Breast epithelium (tissue), 4 donors: ENCODE data around the gene NEDD4L. TPM values are rescaled to one million over a fixed set of nuclear protein-coding genes. Genes with fewer than 3 reads are reported as not detected.

ENCODE experiments used
- DNase-seq, 2 donors: peaks; one replicate each; pipeline ENCODE4 v3.0.0-alpha.2; 2019; ENCODE audit warnings: low spot score in 2 of 2
- H3K27ac ChIP-seq, 2 donors: fragments of 200-600 bp; sonication (generic) in 1 of 2; one replicate each; pipeline ENCODE4 v1.5.1; 2016 to 2019; ENCODE audit warnings: mild to moderate bottlenecking in 1 of 2
- H3K27me3 ChIP-seq, 2 donors: fragments of 200-600 bp; sonication (generic) in 1 of 2; one replicate each; pipeline versions ENCODE4 v1.5.1 to v1.6.0; 2017 to 2019; ENCODE audit warnings: control low read depth in 1 of 2, mild to moderate bottlenecking in 1 of 2
- H3K36me3 ChIP-seq: fragments of 200-600 bp; one replicate; pipeline ENCODE4 v1.5.1; 2019
- H3K4me1 ChIP-seq, 2 donors: fragments of 200-600 bp; sonication (generic); one replicate each; pipeline ENCODE4 v1.5.1; 2016 to 2019; ENCODE audit warnings: control low read depth in 1 of 2
- H3K4me3 ChIP-seq, 3 donors: fragments of 200-600 bp; sonication (generic); 1 replicate in 2 of 3; 2 replicates in 1 of 3; pipeline ENCODE4 v1.5.1; 2016 to 2019; ENCODE audit warnings: mild to moderate bottlenecking in 3 of 3, moderate library complexity in 2 of 3
- H3K9me3 ChIP-seq, 2 donors: fragments of 200-600 bp; sonication (generic) in 1 of 2; one replicate each; pipeline ENCODE4 v1.5.1; 2016 to 2019; ENCODE audit warnings: control low read depth in 1 of 2
- CTCF ChIP-seq, 3 donors: fragments of 450-650 bp; IDR thresholded peaks; one replicate each; pipeline ENCODE4 v1.5.1; 2016 to 2017; ENCODE audit warnings: antibody characterized with exemption in 3 of 3, mild to moderate bottlenecking in 3 of 3, moderate library complexity in 3 of 3
- POLR2A ChIP-seq: fragments of 450-650 bp; IDR thresholded peaks from one replicate; pipeline ENCODE4 v1.6.1; 2016; ENCODE audit warnings: antibody characterized with exemption, mild to moderate bottlenecking, moderate library complexity
- POLR2AphosphoS5 ChIP-seq, 3 donors: sonication (generic); formaldehyde crosslinking; IDR thresholded peaks; one replicate each; pipeline ENCODE4 v1.6.1; 2017; ENCODE audit warnings: antibody characterized with exemption in 3 of 3
- intact Hi-C: fragments of 100-400 bp; cut with DNase I; formaldehyde crosslinking; loops from one replicate; pipeline ENCODE4 v1.15.1; 2023; ENCODE audit warnings: low total_unique reads
- total RNA-seq, 3 donors: library from RNA; depleted of rRNA; stranded (reverse); fragments of >200 nt; gene quantifications; one replicate each; pipeline ENCODE4 v1.1.0, GENCODE V29; 2016

Gene NEDD4L
- total RNA-seq, 3 donors from 2014 or later = 26.2 to 162 (median 106) TPM

DNA sequence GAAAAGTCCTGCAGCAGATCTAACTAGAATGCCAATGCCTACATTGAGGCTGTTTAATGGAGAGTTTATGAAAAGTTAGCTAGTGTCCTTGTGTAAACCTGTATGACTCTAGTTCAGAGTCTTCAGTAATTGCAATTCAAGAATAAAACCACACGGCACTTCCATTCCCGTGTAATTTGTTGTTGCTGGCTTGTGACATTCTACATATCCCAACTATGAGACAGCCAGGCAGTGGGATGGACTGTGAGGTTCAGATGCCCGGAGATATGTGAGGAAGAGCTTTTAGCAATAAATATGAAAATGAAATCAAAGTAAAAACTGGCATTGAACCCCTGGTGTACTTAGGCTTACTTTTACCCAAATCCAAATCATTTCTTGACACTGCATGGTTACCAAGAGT is 263.4 kb downstream of the NEDD4L start:
- DNase-seq = no peak
- peaks cover 0 to 10% of the 10 kb centered on the region in 2 donors for H3K4me1 ChIP-seq
- intact Hi-C loops = no loop called here
- H3K36me3 ChIP-seq = no peaks in the 10 kb centered on the region
- H3K27me3 ChIP-seq = no peaks in the 10 kb centered on the region
- TF ChIP-seq POLR2AphosphoS5 (IDR thresholded peaks at IDR 0.05) = no peak
- no peak for TF ChIP-seq POLR2A
- no peak for TF ChIP-seq CTCF (IDR thresholded peaks at IDR 0.05)
- H3K4me3 ChIP-seq = no peak overlapping the region
- H3K9me3 ChIP-seq = peaks cover 0 to 6% of the 10 kb centered on the region in 2 donors
- H3K27ac ChIP-seq = no peak overlapping the region

GRCh38 chr18:58308463-58308862 is 264.4 kb downstream of the NEDD4L start:
- H3K27me3 ChIP-seq = no peaks in the 10 kb centered on the region
- intact Hi-C loops = no loop called here
- H3K27ac ChIP-seq = peak overlapping the region in 1 of 2 donors; percentile 87
- TF ChIP-seq POLR2AphosphoS5 (IDR thresholded peaks at IDR 0.05) = no peak
- TF ChIP-seq POLR2A = no peak
- DNase-seq = no peak
- H3K4me3 ChIP-seq = no peak overlapping the region
- H3K4me1 ChIP-seq = peaks cover 0 to 13% of the 10 kb centered on the region in 2 donors
- peaks cover 0 to 6% of the 10 kb centered on the region in 2 donors for H3K9me3 ChIP-seq
- H3K36me3 ChIP-seq = no peaks in the 10 kb centered on the region

DNA sequence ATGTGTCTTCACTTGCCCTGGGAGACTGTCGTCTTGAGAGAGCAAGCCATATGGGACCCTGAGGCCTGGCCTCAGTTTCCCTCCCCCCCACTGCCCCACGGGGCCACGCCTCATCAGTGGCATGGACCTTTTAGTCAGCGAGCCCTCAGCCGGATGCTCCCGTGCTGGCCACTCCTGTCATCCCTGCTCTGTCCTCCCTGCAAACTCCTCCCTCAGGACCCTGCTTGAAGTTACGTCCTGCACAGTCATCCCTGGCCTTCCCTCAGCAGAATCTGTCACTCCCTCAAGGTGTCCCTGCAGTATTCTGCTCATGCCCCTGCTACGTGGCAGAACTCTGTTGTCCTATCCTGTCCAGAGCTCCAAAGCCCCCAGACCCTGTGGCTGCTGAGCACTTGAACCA is 265.1 kb downstream of the NEDD4L start:
- Histone ChIP-seq H3K4me3 (no peak overlapping the region), H3K9me3 (peaks cover 0 to 6% of the 10 kb centered on the region in 2 donors), H3K27me3 (no peaks in the 10 kb centered on the region), H3K27ac (peak overlapping the region in 1 of 2 donors; percentile 87), H3K4me1 (peaks cover 0 to 20% of the 10 kb centered on the region in 2 donors), H3K36me3 (no peaks in the 10 kb centered on the region)
- intact Hi-C loops = no loop called here
- no peak for DNase-seq
- no peak for TF ChIP-seq POLR2A
- no peak for TF ChIP-seq POLR2AphosphoS5 (IDR thresholded peaks at IDR 0.05)
- TF ChIP-seq CTCF (IDR thresholded peaks at IDR 0.05) = no peak

DNA sequence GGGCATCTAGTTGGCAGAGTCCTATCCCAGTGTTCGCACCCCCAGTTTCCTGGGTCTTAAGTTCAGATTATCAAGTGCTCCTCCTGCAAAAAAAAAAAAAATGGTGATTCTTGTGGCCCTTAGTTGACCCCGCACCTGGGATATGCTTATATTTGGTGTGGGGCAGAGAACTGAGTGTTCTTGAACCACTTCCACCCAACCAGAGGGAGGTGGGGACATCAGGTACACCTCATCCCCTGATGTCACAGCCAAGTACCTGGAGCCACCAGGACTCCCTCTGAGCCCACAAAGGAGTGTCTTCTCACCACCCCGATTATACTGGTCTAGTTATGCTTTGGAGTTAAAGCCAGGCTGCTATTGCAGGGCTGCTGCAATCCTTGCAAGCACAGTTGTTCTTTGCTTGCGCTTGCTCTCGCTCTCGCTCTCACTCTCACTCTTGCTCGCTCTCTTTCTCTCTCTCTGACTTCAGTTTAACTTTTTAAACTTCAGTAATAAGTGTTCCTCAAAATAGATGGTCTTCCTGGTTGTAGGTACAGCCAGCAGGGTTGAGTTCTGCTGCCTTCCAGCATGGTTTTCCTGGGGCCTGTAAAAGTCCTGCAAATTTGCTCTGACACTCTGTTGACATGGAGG is 265.7 kb downstream of the NEDD4L start:
- Histone ChIP-seq H3K4me3 (no peak overlapping the region), H3K27ac (peak overlapping the region; percentile 20 to 87), H3K4me1 (peaks cover 0 to 24% of the 10 kb centered on the region in 2 donors), H3K27me3 (no peaks in the 10 kb centered on the region), H3K9me3 (peaks cover 0 to 6% of the 10 kb centered on the region in 2 donors), H3K36me3 (no peaks in the 10 kb centered on the region)
- DNase-seq = no peak
- intact Hi-C loops = no loop called here
- TF ChIP-seq POLR2A = no peak
- no peak for TF ChIP-seq POLR2AphosphoS5 (IDR thresholded peaks at IDR 0.05)
- no peak for TF ChIP-seq CTCF (IDR thresholded peaks at IDR 0.05)

- H3K27me3 ChIP-seq = no peaks in the 10 kb centered on the region
- H3K36me3 ChIP-seq = no peaks in the 10 kb centered on the region
- H3K9me3 ChIP-seq = peaks cover 0 to 6% of the 10 kb centered on the region in 2 donors
- intact Hi-C loops = no loop called here
- H3K4me1 ChIP-seq = peaks cover 0 to 27% of the 10 kb centered on the region in 2 donors
- peak overlapping the region; percentile 72 to 87 for H3K27ac ChIP-seq
- TF ChIP-seq POLR2AphosphoS5 (IDR thresholded peaks at IDR 0.05) (peak in 2 of 3 donors; percentile 46 to 78), POLR2A (no peak), CTCF (IDR thresholded peaks at IDR 0.05) (no peak)
- no peak overlapping the region for H3K4me3 ChIP-seq
- DNase-seq = peak in 1 of 2 donors; percentile 90
These were observed 266.5 kb downstream of the NEDD4L start for GRCh38 chr18:58310517-58310916.
